Measurements from ENCODE around the gene TNN. TPM values are rescaled to one million over a fixed set of nuclear protein-coding genes. Genes with fewer than 3 reads are reported as not detected.
A peak's percentile ranks its signal among the peaks of the same experiment; 100 is the strongest.

The TNN gene
- total RNA-seq, 1 experiment from 2014 or later = not detected

DNA sequence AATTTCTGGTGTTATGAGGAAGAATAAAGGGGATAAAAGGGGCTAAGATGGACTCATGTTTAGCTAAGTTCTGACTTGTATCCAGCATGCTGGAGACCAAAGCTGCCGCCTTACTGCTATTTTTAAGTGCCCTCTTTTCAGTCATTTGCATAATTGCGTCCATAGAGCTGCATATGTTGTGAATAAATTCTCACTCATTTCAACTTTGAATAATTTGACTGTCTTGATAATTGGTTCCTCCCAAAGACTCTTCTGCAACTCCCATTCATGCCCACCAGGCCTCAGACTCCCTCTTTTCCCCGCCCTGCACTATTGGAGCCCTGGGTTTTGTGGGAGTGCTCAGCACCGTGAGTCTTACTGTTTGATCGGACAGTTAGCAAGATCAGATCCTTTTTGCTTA, 79.9 kb downstream of the TNN start:
- no peak for DNase-seq (ENCODE audit: low spot score)

DNA sequence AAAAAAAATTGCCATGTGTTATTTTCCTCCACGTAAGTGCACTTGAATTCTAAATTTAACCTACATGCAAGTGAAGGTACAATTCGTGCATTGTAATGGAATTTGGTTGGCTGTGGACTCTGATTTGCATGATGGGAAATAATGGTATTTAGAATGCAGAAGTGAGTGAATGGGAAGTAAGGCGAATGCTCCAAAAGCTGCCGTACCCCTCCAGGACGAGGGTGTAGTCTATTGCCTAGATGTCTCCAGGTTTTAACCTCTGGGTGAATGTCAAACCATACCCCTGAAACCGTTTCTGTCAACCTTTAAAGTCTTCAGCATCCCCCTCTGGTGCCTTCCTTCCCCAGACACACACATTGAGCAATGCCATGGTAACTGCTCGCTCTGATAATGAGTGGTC, 80.4 kb downstream of the TNN start:
- DNase-seq (ENCODE audit: low spot score) = no peak

DNA sequence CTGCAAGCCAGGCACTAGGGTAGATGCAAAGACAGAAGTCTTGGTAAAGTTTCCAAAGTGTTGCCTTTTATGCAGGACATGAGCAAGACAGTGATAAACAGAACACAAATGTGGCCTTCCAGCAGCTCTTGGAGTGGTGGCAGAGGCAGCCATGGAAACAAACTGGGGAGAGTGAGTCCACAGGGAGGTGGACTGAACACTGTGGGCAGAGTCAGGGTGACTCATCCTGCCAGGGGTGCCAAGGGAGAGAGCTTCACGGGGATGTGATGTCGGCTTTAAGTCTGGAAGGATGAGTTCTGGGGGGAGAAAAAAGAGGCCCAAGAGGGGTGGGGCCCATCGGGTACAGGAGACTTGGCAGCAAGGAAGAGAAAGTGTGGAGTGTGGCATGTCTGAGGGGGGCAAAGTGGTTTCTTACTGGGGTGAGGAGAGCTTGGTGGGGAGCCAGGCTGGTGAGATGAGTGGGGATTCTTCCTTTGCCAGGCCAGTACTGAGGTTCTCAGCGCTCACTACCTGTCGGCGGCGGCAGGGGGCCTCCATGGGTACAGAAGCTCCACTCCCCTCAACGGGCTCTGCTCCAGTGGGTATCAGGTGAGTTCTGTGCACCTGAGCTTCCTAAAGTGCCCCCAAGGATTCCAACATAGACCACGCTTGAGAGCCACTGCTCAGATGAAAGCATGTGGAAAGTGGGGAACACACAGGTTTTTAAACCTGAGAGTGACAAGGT, 83.1 kb downstream of the TNN start:
- no peak for DNase-seq (ENCODE audit: low spot score)

DNA sequence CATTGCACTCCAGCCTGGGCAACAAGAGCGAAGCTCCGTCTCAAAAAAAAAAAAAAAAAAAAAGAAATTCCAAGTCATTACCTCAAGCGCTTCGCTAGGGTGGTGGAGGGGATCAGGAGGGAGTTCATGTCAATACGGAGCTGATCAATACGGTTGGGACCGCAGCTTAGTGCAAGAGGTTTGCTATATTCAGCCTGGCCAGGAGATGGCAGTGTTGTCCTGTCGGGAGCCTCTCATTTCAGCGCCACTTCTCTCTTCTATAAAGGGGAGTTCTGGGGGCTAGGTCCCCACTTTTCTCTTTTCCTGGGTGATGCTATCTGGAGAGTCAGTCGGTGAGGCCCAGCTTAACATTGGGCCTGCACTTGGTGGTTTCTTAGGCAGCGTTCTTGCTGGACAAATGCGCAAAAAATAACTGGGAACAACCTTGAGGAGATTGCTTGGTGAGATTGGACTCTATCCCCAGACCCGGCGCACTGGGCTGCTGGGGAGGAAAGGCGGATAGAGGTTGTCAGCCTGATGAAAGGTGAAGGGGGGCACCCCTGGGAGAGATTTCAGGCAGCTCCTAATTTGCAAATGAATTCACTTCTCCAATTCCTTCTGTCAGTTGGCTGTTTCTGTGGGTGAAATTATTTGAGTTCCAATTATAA, 84.5 kb downstream of the TNN start:
- peak; percentile 67 for DNase-seq (ENCODE audit: low spot score)

DNA sequence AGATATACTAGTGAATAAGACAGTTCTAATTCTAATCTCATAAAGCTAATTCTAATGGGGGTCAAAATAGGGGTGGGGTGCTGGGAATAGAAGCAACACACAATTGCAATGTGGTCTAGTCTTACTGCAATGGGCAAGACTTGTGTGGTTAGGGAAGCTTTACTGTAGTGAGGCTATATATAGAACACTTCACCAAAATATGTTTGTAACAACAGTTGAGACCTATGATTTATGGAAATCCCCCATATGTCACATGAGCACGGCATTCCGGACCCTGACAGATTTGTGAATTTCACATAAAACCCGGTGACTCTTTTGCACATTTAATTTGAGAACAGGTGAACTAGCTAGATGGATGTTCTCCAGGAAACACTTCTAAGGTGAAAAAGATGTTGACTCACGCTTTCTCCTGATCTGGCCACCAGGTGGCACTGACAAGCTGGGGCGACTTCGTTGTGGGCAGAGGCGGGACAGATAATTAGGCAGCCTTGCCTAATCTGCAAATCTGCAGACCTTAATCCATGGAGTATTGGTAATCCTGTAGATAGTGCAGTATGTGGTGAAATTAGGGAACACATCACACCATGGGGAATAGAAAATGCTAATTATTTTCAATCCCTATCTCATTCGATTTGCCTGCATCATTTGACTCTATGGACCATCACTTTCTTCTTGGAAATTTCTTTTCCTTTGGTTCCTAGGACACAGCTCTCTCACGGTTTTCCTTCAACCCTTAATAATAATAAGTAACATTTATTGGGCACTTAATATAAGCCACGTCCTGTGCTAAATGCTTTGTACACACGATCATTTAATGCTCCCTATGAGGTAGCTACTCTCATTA, 87.2 kb downstream of the TNN start:
- DNase-seq (ENCODE audit: low spot score) = peak; percentile 81

DNA sequence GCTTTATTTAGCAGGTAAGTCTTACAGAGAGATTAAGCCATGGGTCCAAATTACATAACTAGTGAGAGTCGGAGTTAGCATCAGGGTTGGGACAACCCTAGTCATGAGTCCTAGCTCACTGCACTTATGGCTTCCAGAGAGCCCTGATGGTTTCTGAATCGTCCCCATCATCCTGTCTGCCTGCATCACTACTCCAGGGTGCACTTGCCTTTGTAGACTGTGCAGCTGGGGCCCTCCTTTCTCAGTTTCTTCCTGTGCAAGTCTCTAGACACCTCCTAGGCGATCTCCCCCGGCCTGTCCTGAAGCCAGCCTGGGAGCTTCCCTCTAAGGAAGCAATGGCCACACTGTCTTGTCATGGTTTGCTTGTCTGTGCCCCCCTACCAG, 87.8 kb downstream of the TNN start:
- no peak for DNase-seq (ENCODE audit: low spot score)

DNA sequence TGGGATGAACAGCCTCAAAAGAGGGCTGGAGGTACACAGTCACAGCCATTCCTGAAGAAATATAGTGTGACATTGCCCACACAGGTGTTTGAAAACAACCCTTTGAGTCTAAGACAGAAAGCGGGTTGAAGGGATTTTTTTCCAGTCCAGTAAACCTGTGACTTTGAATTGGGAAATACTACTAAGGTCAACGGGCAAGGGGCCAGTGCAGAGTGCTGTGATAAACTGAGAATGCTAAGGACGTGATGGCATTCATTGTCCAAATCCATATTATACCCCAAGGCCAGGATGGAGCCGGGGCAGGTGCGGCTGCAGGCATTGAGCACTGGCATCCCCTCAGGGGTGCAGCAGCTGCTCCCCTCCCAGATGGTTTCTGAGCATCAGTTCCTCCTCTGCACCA, 88.3 kb downstream of the TNN start:
- no peak for DNase-seq (ENCODE audit: low spot score)

DNA sequence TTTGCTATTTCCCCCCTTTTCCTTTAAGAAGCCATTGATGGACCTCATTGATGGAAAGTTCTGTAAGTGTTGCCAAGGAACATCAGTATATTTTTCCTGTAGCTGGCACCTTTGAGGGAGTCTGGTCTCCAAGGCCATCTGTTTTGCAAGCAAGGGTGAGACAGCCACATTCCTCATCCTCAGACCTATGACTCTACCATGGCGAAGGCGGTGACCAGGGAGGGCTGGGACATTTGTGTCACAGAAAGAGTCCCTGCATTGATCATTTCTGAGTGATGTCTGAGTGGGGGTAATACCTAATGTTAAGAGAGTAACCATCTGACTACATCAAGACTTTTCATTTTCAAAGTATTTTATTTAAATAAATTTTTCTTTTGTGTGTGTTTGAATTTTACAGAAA, 89.6 kb downstream of the TNN start:
- no peak for DNase-seq (ENCODE audit: low spot score)

DNA sequence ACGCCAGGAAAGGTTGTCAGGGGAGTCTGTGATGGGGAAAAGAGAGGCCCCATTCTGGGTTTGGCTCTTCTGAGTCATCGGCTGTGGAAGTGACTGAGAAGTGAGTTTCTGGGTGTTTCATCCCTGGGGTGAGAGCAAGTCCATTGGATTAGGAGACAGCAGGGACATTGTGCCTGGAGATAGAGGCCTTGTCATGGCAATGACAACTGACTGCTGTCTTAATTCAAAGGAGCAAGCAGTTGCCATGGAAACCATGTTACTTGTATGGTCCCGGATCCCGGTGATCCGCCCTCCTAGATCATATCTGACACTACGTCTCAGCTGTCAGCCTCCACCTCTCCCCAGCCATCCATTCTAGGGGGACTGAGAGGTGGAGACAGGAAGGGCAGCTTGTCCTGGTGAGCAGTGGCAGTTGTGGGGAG, 90.5 kb downstream of the TNN start:
- no peak for DNase-seq (ENCODE audit: low spot score)

DNA sequence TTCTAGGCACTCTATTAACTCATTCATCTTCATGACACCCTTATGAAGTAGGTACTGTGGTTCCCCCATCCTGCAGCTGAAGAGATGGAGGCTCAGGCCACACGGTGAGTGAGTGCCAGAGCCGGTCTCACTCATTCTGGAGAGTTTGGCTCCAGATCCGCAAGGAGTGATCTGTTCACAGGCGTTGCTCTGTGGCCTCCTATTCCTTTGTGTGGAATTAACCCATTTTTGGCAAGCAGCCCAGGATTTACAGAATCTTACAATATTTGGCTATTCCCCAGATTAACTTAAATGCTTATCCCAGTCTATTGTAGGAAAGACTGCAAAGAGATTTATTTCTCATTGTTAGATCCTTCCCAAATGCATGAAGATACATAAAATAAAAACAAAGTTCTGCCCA, 95.3 kb downstream of the TNN start:
- DNase-seq (ENCODE audit: low spot score) = no peak

DNA sequence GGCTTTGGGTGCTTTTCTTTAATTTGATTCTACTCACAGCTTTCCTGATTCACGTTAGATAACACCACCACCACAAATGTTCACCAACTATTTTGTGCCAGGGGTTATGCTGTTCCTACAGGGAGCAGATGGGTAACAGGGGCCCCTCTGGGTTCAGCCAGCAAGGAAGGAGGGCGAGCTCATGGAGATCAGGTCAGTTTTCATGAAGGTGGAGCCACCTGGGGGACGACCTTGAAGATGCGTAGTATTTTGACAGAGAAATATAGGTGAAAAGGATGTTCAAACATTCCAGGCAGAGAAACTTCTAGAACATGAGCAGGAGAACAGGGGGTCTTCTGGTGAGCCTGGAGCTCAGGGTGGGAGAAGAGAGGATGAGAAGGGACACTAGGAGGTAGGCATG, 96.1 kb downstream of the TNN start:
- DNase-seq (ENCODE audit: low spot score) = no peak

DNA sequence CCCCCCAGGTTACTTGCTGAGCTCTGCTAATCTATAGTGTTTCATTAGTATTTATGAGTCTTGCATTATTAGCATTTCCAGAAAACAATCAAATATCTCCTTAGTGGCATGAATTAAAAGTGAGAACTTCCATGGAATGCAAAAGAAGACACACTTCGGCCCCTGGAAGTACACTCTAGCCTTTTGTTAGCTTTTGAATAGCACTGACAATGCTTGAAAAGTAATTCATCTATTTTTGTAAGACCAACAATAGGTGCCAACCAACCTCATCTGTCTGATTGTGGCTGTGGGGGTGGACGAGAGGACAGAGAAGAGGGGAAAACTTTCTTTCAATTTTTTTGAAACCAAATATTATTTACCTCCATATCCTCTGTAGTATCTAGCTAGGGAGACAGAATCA, 97.1 kb downstream of the TNN start:
- no peak for DNase-seq (ENCODE audit: low spot score)

DNA sequence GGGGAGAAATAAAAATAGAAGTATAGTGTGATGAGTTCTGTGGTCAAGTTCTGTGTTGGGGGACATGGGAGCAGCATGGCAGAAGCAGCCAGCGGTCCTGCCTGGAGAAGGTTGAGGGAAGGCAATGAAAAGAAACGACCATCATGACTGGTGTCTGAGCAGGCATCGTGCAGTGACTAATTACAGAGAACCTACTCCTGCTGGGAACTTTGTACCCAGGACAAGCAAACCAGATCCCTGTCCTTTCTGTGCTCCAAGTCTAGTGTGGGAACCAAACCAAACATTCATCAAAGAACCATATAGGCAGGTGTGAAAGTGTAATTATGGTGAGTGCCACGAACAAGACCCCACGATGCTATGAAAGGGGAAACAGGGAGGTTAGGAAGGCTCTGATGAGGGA, 99.1 kb downstream of the TNN start:
- DNase-seq (ENCODE audit: low spot score) = no peak

DNA sequence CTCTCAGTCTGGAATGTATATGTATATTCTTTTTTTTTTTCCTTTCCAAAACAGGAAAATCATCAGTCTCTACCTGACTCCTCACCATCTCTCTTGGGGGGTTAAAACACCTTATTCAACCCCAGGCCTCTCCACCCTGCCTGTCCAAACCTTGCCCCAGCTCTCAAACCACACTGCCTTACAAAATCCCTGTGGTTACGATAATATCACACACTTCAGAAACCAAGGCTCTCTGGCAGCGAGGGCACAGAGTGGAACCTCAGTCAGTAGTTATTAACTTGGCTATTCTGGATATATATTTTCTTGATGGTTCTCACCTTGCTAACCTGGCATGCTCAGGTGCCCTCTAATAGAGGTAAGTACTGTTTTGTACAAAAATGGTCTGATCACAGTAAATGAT, 100.2 kb downstream of the TNN start:
- no peak for DNase-seq (ENCODE audit: low spot score)

DNA sequence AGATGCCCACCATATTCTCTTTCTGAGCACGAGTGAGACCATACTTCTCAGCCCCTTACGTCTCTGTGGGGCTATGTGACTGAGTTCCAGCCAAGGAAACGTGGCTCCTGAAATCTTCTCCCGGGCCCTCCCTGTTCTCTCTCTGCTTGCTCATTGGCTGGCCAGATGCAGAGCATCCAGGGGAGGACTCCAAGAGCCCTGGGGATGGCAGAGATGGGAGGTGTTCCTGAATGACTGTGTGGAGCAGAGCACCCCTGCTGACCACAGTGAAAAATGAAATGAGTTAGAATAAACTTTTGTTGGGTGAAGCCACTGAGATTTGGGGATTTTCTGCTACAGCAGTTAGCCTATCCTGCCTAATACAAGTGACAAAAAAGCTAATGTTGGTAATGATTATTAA, 101.1 kb downstream of the TNN start:
- DNase-seq (ENCODE audit: low spot score) = no peak

DNA sequence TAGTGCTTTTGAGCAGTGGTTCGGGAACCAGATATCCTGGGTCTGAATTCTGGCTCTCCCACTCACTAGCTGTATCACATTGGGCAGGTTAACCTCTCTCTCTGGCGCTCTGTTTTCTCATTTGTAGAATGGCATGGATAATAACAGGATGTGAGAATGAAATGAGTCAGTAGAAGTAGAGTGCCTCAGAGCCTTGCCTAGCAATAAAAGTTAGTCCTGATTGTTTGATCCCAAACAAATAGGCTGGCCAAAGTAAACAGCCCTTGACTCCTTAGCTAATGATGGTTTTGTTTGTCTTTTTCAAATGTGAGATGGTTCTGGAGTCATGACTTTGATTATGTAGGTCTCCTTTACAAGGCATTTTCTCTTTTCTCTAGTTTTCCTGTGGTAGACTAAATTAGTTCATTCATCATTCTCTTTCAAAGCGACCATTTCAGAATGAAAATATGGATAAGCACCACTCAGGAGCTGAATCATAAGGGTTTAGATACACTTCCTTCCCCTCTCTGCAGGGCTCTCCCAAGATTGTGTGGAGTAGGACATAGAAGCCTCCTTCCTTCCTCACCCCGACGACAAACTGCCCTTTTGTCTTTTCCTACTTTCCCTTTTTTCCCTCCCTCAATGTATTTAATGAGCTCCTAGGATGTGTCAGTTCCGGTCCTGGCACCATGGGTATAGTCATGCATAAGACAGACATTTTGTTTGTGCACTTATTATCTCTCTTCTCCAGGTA, 101.8 kb downstream of the TNN start:
- peak; percentile 45 for DNase-seq (ENCODE audit: low spot score)

DNA sequence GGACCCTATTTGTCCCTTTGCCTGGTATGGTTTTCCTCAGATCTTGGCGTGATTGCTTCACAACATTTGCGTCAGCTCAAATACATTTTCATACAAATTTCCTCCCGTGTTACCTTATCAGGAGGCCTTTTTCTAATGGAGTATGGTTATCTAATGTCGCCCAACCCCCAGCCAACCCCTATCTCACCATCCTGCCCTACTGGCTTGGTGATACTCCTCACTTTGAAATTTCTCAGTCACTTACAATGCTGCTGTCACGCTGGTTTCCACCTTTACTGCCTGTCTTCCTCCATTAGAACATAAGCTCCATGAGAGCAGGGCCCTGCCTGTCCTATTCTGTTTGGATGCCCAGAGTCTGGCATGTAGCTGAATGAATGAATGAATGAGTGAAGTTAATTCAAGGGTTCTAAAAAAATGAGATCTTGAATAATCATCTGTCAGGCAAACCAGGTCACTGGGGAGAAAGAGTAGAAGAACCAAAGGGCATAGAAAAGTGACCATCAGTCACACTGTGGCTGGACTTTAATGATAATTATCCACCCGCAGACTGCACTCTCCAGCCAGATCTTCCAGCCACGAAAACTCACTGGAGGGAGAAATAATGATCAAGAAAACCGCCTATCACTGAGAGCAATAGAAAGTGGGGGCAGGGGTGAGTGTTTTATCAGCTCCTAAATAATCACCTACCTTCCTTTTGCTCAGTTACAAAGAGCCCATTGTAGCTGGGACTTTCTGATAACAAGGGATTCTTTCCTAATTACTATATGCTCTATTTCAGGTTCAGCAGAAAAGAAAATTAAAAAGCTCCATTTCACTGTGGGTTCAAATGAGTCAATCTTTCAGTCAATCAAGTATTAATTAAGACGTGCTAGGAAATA, 103.6 kb downstream of the TNN start:
- no peak for DNase-seq (ENCODE audit: low spot score)

DNA sequence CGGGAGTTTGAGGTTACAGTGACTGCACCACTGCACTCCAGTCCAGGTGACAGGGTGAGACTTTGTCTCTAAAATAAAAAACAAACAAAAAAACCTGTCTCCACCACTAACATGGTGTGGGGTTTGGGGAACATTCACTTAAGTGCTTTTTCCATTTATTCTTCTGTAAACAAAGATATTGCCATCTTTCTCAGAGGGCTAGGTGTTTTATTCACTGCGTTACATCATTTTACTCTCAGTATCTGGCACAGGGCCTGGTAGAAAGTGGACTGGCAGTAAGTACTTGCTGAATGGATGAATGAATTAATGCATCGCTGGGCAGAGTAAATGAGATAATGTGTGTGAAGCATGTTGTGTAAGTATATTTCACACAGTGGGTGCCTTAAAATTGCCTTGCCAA, 104.9 kb downstream of the TNN start:
- DNase-seq (ENCODE audit: low spot score) = no peak

DNA sequence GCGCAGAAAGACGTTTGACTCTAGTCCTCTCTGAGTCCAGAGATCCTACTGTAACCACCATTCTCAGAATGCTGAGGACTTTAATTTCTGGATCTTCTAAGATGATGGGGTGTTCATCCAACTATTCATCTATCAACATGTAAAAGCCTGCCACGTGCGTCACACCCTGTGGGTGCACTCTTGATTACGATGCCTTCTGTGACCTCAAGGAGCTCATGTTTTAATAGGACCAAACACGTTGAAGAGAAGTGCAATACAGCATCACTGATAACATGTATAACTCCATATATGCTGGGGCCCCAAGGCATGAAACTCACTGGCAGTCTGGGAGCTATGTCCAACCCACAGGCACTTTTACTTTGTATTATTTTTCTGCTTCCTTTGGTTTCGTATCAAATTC, 105.9 kb downstream of the TNN start:
- no peak for DNase-seq (ENCODE audit: low spot score)

DNA sequence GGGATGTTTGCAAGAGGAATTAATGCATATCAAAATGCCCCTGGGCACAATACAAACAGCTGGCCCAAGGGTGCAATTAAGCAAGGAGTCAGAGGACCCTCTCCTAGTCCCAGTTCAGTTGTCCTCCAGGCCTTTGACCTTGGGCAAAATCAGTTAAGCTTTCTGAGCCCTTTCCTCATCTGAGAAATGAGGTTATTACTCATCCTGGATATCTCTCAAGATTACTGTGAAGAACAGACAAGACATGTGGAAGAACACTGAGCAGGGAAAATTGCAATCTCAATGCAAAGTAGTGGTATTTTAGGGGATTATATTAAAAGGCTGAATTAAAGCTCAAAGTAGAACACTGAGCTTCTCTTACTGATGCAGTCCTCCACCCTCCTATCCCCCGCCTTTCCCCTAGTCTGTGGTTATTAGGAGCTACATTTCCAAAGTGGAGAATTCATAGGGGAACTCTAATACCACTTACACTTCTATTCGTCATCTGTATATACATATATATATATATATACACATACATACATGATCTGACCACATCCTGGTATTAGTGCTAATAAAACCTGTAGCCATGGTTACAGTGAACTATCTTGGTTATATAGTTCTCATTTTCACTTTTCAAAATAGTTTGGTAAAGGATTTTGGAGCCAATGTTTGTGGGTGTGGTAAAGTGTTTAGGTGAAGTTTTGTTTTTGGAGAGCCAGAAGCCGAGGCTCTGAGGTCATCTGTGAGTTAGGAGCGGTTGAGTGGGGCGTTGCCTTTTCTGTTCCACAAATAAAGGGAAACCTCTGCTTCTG, 106.9 kb downstream of the TNN start:
- DNase-seq (ENCODE audit: low spot score) = no peak

Data from HT-29 (cell line).